ENCODE data around the gene FAM8A1. TPM values are rescaled to one million over a fixed set of nuclear protein-coding genes. Genes with fewer than 3 reads are reported as not detected.
"Not testable (repeated sequence)": the region's sequence is repeated elsewhere in the genome, so short reads cannot be mapped to it uniquely, and the experiment has no call there.

Gene FAM8A1, protein sequence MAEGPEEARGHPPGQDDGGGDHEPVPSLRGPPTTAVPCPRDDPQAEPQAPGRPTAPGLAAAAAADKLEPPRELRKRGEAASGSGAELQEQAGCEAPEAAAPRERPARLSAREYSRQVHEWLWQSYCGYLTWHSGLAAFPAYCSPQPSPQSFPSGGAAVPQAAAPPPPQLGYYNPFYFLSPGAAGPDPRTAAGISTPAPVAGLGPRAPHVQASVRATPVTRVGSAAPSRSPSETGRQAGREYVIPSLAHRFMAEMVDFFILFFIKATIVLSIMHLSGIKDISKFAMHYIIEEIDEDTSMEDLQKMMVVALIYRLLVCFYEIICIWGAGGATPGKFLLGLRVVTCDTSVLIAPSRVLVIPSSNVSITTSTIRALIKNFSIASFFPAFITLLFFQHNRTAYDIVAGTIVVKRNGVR
- 24.0 TPM for total RNA-seq
- long read RNA-seq, full-length matches to known transcripts, result 7 of 10 reads
- long read RNA-seq, partial matches to known transcripts, result 0 of 10 reads
- long read RNA-seq, other reads (novel, unspliced or antisense), result 3 of 10 reads

DNA sequence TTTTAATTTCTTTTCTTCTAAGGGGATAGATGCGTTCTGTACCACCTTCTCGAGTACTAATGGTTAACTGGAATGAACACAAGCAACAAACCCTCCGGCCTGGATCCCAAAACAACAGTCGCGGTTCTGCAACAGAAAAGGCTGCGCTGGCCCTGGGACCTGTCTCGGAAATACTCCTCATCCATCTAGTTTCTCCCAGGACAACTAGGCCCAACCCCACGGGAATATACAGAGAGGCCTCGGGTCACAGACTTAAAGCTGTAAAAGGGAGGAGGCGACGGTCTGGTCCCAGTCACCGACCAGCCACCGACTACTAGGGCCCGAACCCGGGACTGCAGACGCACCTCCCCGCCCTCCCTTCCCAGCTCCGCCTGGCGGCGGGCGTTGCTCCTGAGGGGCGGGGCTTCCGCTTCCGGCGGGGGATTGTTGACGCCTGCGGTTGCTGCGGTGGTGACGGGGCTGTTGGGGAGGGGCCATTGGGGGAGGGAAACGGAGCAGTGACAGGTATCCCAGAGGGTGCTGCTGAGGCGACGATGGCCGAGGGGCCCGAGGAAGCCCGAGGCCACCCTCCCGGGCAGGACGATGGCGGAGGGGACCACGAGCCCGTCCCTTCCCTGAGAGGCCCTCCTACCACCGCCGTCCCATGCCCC is at the start of gene FAM8A1:
Gene FAM8A1, plus strand, starts transcription at position 426 of the 650 bp plus-strand sequence. Its CDS starts 108 bp downstream, at position 534.
- DNase-seq (ENCODE audit: low spot score), result peak; percentile 99

DNA sequence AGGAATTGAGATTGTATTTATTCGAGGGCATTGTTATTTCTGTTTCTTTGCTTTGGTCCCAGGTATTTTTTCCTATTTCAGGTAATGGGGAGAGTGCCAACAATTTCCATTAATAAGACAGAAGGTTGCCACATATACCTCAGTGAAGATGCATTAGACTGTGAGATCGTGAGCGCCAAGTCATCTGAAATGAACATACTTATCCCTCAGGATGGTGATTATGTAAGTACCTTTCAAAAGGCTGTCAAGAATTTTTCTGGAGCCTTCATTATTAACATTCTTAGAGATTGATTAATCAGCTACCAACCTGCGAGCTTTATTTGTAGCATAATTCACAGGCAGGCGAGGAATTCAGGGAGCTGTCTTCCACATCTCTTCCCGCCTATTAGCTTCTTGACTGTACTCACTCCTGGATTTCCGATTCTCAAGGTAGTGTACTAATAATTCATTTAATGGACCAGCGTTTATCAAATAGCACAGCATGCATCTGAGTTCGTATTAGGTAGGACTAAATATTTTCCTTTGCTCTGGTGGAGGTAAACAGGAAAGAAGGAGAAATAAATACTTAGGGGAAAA is 48.6 kb upstream of the FAM8A1 start:
- DNase-seq (ENCODE audit: low spot score), result no peak

DNA sequence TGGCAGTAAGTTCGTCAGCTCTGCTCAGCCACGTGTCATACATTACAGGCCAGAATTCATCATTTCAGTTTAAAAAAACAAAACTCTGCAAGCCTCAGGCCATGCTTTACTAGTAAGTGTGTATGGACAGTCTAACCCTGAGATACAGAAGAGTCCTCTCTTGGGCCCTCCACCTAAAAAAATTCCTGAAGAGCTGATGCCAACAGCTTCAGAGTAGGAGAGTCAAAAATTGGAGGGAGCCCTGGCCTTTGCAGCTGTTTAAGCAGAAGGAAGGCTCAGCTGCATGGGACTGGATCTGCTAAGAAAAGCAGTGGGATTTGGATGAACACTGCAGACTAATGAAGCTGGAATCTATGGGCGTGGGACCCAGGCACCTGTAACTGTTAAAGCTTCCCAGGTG is 47.2 kb upstream of the FAM8A1 start:
- DNase-seq (ENCODE audit: low spot score), result no peak

DNA sequence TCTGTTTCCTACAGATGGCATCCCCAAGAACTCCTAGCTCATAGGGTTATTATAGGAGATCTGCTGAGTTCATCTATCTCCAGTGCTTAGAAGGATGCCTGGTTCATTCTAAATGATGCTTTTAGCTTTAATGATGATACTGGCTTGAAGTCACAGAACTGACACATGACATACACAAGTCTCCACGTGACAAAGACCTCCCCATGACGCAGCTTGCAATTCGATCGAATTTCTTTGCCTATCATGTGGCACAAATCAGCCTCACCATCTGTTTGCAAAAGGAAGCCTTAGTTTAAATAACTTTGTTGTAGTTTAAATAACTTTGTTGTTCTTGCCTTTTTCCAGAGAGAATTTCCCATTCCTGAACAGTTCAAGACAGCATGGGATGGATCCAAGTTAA is 44.1 kb upstream of the FAM8A1 start:
- DNase-seq (ENCODE audit: low spot score), result no peak

DNA sequence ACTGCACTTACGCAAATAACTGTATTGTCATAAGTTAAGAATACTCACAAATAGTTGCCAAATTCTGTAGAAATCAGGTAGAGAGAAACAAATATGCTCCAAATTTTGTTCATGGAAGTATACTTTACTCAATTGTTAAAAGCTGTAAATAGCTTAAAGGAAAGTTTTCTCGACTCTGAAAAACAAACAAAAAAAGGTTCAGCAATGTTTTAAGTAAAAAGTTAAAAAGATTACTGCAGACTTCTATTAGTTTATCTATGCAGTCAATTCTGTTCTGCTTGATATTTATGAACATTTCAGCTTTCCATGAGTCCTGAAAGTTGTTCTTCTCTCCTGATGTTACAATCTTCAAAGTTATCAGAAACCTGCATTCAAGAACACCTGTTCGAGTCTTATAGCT is 37.5 kb upstream of the FAM8A1 start:
- no peak for DNase-seq (ENCODE audit: low spot score)

DNA sequence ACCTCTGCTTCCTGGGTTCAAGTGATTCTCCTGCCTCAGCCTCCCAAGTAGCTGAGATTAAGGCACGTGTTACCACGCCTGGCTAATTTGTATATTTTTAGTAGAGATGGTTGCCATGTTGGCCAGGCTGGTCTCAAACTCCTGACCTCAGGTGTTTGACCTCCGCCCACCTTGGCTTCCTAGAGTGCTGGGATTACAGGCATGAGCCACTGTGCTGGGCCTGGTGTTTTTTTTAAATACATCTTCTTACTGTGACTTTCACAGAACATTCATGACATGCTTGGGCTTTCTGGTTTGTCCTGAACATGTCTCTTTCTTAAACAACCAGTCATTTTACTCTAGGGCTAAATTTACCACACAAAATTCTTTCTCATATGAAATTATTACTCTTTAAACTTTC is 34.7 kb upstream of the FAM8A1 start:
- no peak for DNase-seq (ENCODE audit: low spot score)

DNA sequence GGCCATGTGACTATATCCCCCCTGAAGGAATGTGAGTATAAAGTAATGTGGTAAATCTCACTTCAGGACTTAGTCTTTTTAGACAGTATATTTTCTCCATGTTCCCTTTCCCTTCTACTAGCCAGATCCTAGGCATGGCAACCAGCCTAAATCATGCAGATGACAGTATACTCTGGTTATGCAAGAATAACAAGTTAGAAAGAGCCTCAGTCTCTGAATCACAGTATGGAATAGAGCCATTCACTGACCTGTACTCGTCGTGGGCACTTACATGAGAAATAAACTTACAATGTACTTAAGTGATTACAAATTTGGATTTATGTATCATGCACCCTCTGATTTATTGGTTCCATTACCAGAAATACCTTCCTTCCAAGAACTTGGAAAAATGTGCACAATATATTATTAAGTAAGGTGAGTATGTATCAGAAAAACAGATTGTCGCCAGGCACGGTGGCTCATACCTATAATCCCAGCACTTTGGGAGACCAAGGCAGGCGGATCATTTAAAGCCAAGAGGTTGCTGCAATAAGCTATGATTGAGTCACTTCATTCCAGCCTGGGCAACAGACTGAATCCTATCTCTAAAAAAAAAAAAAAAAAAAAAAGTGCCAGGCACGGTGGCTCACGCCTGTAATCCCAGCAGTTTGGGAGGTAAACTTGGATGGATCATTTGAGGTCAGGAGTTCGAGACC is 25.1 kb upstream of the FAM8A1 start:
- DNase-seq (ENCODE audit: low spot score), result no peak

DNA sequence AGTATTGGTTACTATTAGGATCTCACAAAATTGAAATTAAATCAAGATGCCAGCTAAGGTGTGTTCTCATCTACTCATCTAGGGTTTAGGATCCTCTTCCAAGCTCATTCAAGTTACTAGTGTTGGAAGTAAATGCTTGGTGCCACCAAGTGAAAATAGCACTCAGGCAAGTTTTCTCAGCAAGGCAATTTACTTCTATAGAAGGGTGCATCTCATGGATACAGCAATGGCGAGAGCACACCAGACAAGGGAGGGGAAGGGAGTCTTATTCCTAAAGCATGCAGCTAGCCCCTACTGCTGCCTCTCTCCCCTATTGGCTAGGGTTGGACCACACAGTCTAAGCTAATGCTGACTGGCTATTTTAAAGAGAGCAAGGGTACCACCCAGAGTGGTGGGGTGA is 23.0 kb upstream of the FAM8A1 start:
- no peak for DNase-seq (ENCODE audit: low spot score)

DNA sequence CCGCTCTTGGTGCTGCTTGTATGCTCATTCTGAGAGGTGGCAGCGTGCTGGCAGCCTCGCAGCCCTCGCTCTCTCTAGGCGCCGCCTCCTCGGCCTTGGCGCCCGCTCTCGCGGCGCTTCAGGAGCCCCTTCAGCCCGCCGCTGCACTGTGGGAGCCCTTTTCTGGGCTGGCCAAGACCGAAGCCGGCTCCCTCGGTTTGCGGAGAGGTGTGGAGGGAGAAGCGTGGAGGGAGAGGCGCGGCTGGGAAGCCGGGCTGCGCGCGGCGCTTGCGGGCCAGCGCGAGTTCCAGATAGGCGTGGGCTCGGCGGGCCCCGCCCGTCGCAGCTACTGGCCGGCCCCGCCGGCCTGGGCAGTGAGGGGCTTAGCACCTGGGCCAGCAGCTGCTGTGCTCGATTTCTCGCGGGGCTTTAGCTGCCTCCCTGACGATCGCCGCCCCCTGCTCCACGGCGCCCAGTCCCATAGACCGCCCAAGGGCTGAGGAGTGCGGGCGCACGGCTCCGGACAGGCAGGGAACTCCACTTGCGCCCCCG is 19.5 kb upstream of the FAM8A1 start:
- no peak for DNase-seq (ENCODE audit: low spot score)

DNA sequence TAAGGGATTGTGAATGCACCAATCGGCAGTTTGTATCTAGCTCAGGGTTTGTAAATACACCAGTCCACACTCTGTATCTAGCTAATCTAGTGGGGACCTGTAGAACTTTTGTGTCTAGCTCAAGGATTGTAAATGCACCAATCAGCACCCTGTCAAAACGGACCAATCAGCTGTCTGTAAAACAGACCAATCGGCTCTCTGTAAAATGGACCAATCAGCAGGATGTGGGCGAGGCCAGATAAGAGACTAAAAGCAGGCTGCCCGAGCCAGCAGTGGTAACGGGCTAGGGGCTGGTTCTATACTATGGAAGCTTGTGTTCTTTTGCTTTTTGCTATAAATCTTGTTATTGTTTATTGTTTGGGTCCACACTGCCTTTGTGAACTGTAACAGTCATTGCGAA is 18.8 kb upstream of the FAM8A1 start:
- DNase-seq (ENCODE audit: low spot score), result not testable (repeated sequence)

DNA sequence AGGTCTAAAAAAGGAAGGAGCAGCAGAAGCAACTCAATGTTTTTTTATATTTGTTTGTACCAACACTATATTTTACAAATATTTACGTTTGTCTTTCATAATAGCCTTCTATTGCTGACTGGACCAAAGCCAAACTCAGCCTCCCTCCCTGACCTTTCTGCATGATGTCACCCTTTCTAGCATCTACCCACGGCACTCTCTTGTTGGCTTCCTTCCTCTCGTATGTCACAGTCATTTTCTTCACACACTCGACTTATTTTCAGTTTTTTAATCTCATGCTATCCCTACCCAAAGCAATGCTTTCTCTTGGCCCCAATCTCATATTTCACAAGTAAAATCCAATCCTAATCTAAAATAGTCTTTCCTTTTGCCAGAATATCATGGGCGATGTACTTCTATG is 16.3 kb upstream of the FAM8A1 start:
- DNase-seq (ENCODE audit: low spot score), result no peak

DNA sequence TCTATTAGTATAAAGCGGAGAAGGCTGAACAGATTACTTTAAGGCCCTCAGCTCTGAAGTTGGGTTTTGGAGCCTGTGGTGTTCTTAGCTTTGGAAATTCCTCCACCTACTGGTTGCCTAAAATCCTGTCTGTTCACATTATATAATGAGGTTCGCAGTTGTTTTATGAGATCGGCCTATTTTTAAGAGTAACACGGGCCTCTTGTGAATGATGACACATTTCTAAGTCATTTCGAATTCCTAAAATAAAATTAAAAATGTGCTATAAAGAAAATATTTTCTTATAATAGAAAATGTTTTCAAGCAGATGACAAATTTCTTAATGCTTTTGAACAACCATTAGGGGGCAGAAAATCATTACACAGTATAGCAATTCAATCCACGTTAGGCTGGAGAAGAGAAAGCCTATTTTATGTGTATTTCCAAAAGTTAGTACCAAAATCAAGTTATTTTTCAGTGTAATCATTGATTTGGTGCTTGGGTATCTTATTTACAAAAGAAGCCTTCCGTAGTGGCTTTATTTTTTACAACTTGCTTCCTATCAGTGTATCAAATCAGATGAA is 15.8 kb upstream of the FAM8A1 start:
- DNase-seq (ENCODE audit: low spot score), result no peak

DNA sequence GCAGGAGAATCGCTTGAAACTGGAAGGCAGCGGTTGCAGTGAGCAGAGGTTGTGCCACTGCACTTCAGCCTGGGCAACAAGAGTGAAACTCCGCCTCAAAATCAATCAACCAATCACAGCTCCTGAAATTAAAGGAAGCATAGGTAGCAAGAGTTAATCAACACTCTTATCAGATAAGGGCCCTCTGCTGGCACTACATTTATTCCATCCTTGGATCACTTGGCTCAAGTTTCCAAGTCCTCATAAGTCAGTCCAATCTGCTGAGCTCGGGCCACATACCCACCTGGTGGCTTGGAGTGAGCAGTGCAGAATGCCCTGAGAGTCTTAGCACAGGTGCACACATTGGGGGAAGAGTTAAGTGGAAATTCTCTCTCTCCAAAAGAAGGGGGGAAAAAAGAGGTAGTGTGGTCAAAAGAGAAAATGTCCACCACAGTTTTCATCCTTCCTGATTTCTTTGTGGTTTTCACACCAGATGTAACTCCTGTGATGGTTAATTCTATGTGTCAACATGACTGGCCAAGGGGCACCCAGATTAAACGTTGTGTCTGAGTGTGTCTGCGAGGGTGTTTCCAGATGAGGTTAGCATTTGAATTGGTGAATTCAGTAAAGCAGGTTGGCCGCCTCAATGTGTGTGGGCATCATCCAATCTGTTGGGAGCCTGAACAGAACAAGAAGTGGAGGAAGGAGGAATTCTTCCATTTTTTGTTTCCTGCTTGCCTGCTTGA is 14.2 kb upstream of the FAM8A1 start:
- DNase-seq (ENCODE audit: low spot score), result no peak

DNA sequence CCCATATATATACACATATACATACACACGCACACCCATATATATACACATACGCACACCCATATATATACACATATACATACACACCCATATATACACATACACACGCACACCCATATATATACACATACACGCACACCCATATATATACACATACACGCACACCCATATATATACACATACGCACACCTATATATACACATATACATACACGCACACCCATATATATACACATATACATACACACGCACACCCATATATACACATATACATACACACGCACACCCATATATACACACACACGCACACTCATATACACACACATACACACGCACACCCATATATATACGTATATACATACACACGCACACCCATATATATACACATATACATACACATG is 13.5 kb upstream of the FAM8A1 start:
- DNase-seq (ENCODE audit: low spot score), result not testable (repeated sequence)

DNA sequence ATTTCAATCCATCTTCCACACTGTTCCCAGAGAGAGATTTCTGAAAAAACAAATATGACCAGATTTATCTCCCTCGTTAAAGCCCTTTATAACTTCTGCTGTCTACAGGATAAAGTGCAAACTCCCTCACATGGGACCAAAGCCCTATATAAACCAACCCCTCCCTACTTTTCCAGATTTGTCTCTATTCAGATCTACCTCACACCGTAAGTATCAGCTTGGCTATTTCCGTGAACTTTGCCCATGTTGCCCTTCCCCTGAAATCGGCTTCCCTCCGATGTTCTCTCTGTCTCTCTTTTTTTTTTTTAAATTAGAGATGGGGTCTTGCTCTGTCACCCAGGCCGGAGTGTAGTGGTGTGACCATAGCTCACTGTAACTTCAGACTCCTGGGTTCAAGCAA is 12.1 kb upstream of the FAM8A1 start:
- no peak for DNase-seq (ENCODE audit: low spot score)

DNA sequence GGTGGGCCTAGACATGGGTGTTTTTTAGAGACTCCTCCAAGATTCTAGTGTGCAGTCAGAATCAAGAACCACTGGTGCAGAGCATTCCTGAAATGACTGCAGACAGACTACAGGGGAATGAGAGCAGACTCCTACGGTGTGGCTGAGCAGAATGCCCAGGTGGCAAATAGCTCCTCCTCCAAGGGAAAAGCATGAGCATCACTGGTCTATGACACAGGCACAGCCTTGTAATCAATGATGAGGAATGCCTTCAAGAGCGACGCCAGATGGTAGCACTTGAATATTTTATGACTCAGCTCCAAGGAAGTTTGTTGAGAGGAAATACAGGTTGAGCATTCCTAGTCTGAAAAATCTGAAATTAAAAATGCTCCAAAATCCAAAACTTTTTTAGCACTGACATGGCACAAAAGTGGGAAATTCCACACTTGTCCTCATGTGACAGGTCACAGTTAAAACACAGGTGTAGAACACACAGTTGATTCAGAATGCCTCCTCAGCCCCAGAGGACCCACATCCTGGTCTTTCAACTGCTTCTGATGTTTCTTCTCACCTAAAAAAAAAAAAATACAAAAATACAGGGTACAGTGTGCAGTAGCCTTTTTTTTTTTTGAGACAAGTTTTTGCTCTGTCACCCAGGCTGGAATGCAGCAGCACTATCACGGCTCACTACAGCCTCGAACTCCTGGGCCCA is 10.6 kb upstream of the FAM8A1 start:
- DNase-seq (ENCODE audit: low spot score), result no peak

DNA sequence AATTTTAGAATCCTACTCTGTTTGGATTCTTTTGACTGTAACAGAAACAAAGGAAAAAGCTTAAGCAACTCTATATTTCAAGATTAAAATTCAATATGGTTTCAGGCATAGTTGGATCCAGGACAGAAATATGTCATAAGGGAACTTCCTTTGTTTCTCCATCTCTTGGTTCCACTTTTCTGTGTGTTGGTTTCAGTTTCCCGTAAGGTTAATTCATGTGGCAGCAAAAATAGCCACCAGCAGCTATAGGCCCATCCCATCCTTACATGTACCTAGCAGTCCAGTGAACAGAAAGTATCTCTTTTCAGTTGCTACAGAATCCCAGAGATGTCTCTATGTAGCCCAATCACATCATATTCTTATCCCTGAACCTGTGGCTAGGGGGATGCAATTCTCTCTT is 8.8 kb upstream of the FAM8A1 start:
- no peak for DNase-seq (ENCODE audit: low spot score)

DNA sequence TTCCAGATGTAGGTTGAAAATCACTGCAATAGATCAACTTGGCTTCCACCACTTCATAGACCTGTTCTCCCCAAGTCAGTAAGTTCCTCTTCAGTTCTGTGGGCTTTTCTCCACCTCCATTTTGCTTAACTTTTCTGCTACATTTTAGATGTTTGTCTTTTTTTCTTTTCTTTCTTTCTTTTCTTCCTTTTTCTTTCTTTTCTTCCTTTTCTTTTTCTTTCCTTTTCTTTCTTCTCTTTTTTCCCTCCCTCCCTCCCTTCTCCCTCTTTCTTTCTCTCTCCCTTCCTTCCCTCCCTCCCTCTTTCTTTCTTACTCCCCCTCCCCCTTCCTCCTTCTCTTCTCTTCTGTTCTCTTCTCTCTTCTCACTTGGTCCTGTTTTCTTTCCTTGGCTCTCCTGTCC is 6.9 kb upstream of the FAM8A1 start:
- DNase-seq (ENCODE audit: low spot score), result no peak

DNA sequence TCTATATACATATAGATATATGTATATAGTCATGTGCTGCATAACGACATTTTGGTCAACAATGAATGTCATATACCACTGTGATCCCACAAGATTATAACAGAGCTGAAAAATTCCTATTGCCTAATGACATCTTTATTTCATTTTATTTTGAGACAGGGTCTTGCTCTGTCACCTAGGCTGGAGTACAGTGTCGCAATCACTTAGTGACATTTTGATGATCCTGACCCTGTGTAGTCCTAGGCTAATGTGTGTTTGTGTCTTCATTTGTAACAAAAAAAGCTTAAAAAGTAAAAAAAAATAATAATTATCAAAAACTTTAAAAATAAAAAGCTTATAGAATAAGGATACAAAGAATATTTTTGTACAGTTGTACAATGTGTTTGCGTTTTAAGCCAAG is 4.0 kb upstream of the FAM8A1 start:
- no peak for DNase-seq (ENCODE audit: low spot score)
